HG02870 (cell line): ENCODE data around the gene MFAP3.

Source experiments
- ATAC-seq: cut with Tn5 transposase; IDR thresholded peaks from one replicate; pipeline ENCODE4 v1.9.1; 2021; ENCODE audit warnings: mild to moderate bottlenecking, moderate library complexity; ENCODE audit not compliant: unreplicated experiment

The MFAP3 gene

DNA sequence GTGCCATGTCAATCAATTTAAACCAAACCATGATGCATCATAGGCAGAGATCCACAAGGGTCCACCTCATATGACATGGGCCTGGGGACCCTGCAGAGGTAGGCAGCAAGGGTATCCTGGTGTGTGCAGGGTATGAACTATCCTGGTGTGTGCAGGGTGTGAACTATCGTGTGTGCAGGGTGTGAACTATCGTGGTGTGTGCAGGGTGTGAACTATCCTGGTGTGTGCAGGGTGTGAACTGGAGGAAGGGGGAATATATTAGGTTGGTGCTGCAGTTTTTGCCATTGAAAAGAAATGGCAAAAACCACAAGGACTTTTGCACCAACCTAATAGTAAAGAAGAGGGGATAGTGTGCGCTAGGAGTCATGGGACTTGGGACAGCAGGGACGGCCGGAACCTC is 50.0 kb downstream of the MFAP3 start:
- ATAC-seq, result no peak

DNA sequence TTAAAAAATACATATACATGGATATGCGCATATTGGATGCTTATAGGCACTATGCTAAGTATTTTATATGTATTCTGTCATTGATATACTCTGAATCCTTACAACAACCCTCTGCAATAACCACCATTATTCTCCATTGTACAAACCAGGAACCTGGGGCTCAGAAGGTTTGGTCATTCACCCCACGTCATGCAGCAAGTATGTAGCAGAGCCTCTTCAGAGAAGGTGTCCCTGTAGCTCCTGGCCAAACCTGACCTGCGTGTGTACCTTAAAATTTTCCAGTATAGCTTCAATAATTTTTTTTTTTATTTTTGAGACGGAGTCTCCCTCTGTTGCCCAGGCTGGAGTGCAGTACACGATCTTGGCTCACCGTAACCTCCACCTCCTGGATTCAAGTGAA is 51.9 kb downstream of the MFAP3 start:
- no peak for ATAC-seq

DNA sequence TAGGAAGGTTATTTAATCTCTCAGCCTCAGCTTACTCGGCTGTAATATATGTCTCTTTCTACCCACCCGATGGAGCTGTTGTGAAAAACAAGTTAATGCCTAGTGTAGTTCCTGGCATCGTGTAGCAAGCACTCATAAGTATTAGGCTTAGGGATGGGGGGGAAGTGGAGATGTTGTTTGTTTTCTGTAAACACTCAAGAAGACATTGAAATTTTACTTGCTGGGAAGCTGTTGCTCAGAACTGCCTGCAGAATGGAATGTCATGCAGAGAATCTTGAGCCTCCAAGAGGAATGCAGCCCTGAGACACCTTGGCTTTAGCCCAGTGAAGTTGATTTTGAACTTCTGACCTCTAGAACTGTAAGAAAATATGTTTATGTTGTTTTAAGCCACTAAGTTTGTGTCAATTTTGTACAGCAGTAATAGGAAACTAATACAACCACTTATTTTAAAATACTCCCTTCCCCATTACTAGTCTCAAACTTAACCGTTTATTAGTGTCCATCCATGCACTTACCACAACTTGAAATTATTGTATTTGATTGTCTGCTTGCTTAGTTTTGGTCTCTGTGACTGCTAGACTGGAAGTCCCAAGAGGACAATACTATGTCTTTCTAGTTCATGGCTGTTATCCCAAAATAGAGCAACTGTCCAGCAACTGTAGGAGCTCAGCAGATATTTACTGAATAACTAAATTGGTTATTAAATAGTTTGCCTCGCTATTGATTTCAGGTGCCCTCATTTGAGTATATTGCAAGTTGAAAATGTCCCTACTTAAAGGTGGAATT is 53.8 kb downstream of the MFAP3 start:
- no peak for ATAC-seq

DNA sequence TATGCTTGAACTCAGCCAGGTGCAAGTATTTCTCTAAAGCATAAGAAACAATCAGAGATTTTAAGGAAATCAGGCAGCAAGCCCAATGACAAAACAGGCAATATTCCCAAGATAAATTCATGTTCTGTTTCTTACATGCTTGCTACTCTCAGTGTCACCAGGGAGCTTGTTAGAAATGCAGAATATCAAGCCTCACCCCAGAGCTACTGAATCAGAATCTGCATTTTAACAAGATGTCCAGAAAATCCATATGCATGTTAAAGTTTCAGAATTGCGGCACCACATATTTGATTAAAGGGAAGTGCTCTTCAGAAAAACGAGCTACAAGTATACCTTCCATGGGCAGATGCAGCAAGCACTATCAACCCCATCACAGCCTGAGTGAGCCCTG is 54.4 kb downstream of the MFAP3 start:
- no peak for ATAC-seq

DNA sequence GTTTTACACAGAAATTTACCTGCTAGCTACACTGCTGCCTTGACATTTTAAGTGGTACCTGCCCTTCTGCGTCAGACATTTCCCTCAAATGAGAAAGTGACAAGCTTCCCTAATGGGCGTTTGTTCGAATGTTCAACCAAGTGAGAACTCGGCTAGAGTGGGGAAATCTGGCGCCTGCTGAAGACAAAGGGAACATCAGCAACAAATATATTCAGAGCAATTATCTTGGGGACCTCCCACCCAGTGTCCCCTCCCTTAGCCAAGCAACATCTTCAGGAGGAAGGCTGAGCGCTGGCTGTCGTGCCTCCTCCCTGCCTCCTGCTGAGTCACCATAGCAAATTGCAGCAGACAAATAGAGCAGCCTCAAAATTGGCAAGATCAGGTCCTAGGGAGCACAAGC is 57.1 kb downstream of the MFAP3 start:
- no peak for ATAC-seq

DNA sequence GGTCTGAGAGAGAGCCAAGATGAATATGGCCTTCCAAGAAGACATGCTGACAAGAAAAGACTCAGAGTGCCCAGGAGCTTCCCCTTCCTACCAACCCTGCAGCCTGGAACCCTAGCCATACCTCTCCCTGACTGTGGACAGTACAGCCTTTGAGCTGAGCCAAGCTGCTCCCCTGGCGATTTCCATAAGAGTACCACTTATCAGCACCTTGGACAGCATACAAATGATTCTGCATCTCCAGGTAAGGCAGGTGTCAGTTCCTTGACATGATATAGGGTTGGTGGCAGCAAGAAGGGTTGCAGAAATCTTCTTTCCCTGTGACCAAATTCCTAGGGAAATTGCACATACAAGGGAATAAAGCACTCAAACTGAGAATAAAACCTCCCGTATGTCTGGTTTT is 58.3 kb downstream of the MFAP3 start:
- no peak for ATAC-seq

DNA sequence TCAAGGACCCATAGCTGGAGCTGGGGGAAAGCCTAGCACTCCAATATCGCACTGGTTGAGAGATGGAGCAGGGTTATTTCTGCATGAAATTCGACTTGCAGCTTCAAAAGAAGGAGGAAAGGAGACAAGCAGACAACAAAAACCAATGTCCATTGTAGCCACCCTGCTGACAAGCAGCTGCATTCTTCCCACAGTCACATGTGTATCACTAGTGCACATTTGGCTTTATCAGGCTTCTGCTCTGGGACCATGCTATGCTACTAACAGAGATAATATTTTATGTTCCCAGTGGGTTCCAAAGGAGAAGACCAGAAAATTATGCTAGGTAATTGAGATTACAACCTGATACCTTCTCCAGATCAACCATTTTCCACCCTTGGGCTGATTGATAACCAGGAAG is 59.7 kb downstream of the MFAP3 start:
- ATAC-seq, result no peak

DNA sequence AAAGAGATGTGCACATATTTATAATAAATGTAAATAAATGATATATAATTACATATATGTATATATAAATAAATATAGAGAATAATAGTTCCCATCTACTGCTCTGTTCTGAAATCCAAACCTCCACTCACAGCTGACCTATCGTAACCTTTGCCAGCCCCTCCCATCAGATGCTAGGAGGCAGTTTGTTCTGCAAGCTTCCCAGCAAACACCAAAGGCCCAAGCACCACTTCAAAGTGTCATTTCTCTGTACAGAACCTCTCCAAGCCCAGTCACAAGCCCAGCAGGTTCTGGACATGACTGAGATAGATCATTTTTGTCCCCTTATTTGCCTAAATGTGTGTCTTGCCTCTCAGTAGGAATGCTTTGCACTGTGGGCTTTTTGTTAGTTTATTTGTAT is 62.4 kb downstream of the MFAP3 start:
- ATAC-seq, result no peak

DNA sequence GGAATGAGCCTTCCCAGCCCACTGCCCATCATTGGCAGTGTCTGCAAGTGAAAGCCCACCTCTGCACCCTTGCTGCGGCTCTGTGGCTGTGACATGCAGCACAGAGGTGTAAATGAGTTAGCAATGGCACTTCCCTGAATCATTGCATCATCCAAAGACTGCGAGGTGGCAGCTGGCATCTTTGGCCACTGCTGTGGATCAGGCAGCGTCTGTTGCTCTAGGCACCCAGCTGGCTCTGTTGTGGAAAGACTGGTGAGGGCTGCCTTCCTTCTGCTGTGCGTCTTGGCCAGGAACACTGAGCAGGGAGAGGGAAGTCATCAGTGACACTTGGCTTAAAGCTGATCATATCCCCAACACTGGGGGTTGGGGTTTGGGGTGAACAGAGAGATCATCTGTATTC is 64.5 kb downstream of the MFAP3 start:
- no peak for ATAC-seq
